GM23248 (cell line): Measurements from ENCODE around the gene SKA1.

Source experiments
- EZH2 ChIP-seq: fragments of 200-600 bp; sonication (generic); IDR thresholded peaks from 2 replicates; pipeline ENCODE4 v1.6.1; 2018; ENCODE audit warnings: antibody characterized with exemption, mild to moderate bottlenecking; ENCODE audit not compliant: insufficient read depth, poor library complexity, severe bottlenecking
- EZH2phosphoT487 ChIP-seq: fragments of 200-600 bp; sonication (generic); IDR thresholded peaks from 2 replicates; pipeline ENCODE4 v1.6.1; 2018; ENCODE audit warnings: antibody characterized with exemption, moderate library complexity, mild to moderate bottlenecking, low read depth; ENCODE audit not compliant: insufficient read depth

- no peak for TF ChIP-seq EZH2
- TF ChIP-seq EZH2phosphoT487 = no peak
These were observed 66.7 kb downstream of the SKA1 start for GRCh38 chr18:50441501-50441900.
